Muscle layer of colon (tissue), 2 donors: Measurements from ENCODE around the gene SDHA.
"Not testable (repeated sequence)": the region's sequence is repeated elsewhere in the genome, so short reads cannot be mapped to it uniquely, and the experiment has no call there.

Experiments
- H3K27ac ChIP-seq: one replicate; pipeline ENCODE4 v1.7.0; 2013; ENCODE audit warnings: low read depth, mild to moderate bottlenecking, low read length, moderate library complexity
- H3K27me3 ChIP-seq, 2 donors: one replicate each; pipeline ENCODE4 v1.7.0; 2013; ENCODE audit warnings: low read length in 2 of 2, mild to moderate bottlenecking in 2 of 2; ENCODE audit not compliant: insufficient read depth in 2 of 2, control insufficient read depth in 1 of 2
- H3K36me3 ChIP-seq: one replicate; pipeline ENCODE4 v1.7.0; 2013; ENCODE audit warnings: mild to moderate bottlenecking, low read length; ENCODE audit not compliant: insufficient read depth
- H3K4me1 ChIP-seq: one replicate; pipeline ENCODE4 v1.7.0; 2013; ENCODE audit warnings: mild to moderate bottlenecking, low read length; ENCODE audit not compliant: insufficient read depth
- H3K4me3 ChIP-seq, 2 donors: one replicate each; pipeline ENCODE4 v1.7.0; 2013; ENCODE audit warnings: low read length in 2 of 2, low read depth in 1 of 2, mild to moderate bottlenecking in 1 of 2, moderate library complexity in 1 of 2
- H3K9ac ChIP-seq: one replicate; pipeline ENCODE4 v1.7.0; 2013; ENCODE audit warnings: low read length
- H3K9me3 ChIP-seq: one replicate; pipeline ENCODE4 v1.7.0; 2013; ENCODE audit warnings: mild to moderate bottlenecking, low read length
- donor health status: abdominal sarcoma.
- donor health status: Adenocarcinoma of cecum.

Gene SDHA

GRCh38 chr5:194102-194501 is 24.0 kb upstream of the SDHA start:
- H3K36me3 ChIP-seq, result no peaks in the 10 kb centered on the region
- no peak overlapping the region for H3K27ac ChIP-seq
- H3K27me3 ChIP-seq, result peaks cover 0 to 12% of the 10 kb centered on the region in 2 donors
- H3K4me3 ChIP-seq, result no peak overlapping the region
- peaks cover 9% of the 10 kb centered on the region for H3K4me1 ChIP-seq
- no peaks in the 10 kb centered on the region for H3K9me3 ChIP-seq
- H3K9ac ChIP-seq, result no peak overlapping the region

DNA sequence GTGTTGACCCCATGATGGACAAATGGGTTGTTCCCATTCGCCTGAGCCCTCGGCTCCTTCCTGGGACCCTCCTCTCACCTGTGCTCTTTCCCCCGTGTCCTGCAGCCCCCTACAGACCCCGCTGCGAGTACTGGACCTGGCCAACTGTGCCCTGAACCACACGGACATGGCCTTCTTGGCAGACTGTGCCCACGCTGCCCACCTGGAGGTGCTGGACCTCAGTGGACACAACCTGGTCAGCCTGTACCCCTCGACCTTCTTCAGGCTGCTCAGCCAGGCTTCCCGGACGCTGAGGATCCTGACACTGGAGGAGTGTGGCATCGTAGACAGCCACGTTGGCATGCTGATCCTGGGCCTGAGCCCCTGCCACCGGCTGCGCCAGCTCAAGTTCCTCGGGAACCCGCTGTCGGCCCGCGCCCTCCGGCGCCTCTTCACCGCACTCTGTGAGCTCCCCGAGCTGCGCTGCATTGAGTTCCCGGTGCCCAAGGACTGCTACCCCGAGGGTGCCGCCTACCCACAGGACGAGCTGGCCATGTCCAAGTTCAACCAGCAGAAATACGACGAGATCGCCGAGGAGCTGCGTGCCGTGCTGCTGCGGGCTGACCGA is 23.4 kb upstream of the SDHA start:
- Histone ChIP-seq H3K4me3 (no peak overlapping the region), H3K27ac (no peak overlapping the region), H3K4me1 (peaks cover 9% of the 10 kb centered on the region)

GRCh38 chr5:195401-196160 is 22.5 kb upstream of the SDHA start:
- Histone ChIP-seq H3K9me3 (no peaks in the 10 kb centered on the region), H3K9ac (no peak overlapping the region), H3K36me3 (no peaks in the 10 kb centered on the region), H3K27me3 (peaks cover 0 to 12% of the 10 kb centered on the region in 2 donors), H3K4me3 (no peak overlapping the region), H3K27ac (no peak overlapping the region), H3K4me1 (peaks cover 8% of the 10 kb centered on the region)

More for the DNA sequence above, 23.4 kb upstream of the SDHA start:
- H3K36me3 ChIP-seq, result no peaks in the 10 kb centered on the region
- H3K9me3 ChIP-seq, result no peaks in the 10 kb centered on the region
- H3K27me3 ChIP-seq, result peaks cover 0 to 12% of the 10 kb centered on the region in 2 donors
- no peak overlapping the region for H3K9ac ChIP-seq

DNA sequence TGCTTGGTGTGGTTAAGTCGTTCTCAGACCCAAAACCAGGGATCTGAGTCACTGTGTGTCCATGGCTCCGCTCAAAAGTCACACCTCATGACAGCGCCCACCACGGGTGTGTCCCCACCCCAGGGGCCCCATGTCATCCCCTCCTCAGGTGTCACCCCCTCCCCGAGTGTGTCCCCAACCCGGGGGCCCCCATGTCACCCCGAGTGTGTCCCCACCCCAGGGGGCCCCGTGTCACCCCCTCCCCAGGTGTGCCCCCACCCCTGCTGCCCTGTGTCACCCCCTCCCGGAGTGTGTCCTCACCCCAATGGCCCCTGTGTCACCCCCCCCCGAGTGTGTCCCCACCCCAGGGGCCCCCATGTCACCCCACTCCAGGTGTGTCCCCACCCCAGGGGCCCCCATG is 21.8 kb upstream of the SDHA start:
- no peaks in the 10 kb centered on the region for H3K36me3 ChIP-seq
- no peaks in the 10 kb centered on the region for H3K9me3 ChIP-seq
- no peak overlapping the region for H3K4me3 ChIP-seq
- H3K9ac ChIP-seq, result no peak overlapping the region
- peaks cover 0 to 12% of the 10 kb centered on the region in 2 donors for H3K27me3 ChIP-seq
- no peak overlapping the region for H3K27ac ChIP-seq
- peaks cover 4% of the 10 kb centered on the region for H3K4me1 ChIP-seq

DNA sequence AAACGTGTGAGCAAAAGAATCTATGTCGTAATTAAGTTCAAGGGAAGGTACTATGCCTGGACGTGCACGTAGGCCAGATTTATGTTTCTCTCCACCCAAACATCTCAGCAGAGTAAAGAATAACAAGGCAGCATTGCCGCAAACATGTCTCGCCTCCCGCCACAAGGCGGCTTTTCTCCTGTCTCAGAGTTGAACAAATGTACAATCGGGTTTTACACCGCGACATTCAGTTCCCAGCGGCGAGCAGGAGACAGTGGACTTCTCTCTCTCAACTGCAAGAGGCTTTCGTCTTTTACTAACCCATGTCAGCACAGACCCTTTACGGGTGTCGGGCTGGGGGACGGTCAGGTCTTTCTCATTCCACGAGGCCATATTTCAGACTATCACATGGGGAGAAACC is 21.1 kb upstream of the SDHA start:
- not testable (repeated sequence) for H3K27me3 ChIP-seq, H3K9ac ChIP-seq, H3K27ac ChIP-seq, H3K4me3 ChIP-seq, H3K36me3 ChIP-seq, H3K9me3 ChIP-seq, H3K4me1 ChIP-seq

DNA sequence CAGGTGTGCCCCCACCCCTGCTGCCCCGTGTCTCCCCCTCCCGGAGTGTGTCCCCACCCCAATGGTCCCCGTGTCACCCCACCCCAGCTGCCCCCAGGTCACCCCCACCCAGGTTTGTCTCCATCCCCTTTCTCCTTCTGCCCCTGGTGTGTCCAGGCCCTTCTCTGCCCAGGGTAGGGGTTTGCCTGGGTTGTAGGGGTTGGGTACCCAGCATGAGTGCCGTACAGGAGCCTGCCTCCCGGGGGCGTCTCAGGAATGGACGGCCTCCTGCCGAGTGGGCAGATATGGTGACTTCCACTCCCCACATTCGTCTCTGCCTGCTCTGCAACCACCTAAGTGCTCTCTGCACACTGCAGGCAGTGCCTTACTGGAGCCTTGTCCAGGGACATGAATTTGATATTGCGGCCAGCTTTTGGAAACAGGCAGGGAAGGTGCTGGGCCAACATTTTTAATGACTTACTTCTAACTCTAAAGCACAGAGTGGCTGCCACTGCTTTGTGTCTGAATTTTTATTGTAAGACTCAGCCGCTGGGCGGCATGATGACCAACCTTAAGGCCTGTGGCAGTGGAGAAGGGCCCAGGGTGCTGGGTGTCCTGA is 20.1 kb upstream of the SDHA start:
- Histone ChIP-seq H3K27ac (no peak overlapping the region), H3K27me3 (no peaks in the 10 kb centered on the region), H3K9me3 (no peaks in the 10 kb centered on the region), H3K4me3 (no peak overlapping the region), H3K36me3 (peaks cover under 1% of the 10 kb centered on the region), H3K4me1 (no peaks in the 10 kb centered on the region), H3K9ac (no peak overlapping the region)

- H3K4me1 ChIP-seq, result no peaks in the 10 kb centered on the region
- no peaks in the 10 kb centered on the region for H3K9me3 ChIP-seq
- peaks cover 6% of the 10 kb centered on the region for H3K36me3 ChIP-seq
- no peak overlapping the region for H3K4me3 ChIP-seq
- H3K27me3 ChIP-seq, result no peaks in the 10 kb centered on the region
- H3K27ac ChIP-seq, result no peak overlapping the region
- no peak overlapping the region for H3K9ac ChIP-seq
Observed at GRCh38 chr5:198516-199196, 19.5 kb upstream of the SDHA start.

DNA sequence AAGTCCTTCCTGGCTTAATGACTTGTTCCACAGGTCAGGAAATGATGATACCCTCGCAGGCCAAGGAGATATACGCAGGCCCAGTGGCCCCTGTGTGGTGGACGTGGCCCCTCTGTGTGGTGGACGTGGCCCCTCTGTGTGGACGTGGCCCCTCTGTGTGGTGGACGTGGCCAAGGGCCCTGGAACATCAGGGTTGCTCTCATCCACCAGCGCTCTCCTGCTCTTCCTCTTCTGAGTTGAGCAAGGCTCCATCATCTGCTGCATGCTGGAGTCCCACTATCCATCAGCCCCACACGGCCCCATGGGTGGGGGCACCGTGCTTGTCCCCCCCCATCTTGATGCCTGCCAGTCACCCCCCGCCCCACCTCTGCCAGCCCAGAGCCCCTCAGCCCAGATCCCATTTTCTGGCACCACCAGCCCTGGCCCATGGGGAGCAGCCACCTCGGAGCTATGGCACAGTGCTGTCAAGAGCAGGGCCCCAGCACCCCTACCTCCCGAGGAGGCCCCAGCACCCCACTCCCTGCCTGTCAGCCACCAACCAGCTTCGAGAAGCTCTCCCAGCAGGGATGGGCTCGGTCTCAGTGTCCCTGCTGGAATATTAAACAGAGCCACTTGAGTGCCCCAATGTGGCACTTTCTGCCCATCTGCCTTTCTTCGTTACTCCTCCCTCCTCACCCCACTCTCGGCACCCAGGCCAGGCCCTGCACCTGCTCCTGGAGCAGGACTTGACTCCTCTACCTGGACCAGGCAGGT is 18.7 kb upstream of the SDHA start:
- Histone ChIP-seq H3K27me3 (no peaks in the 10 kb centered on the region), H3K9ac (no peak overlapping the region), H3K4me1 (no peaks in the 10 kb centered on the region), H3K27ac (no peak overlapping the region), H3K9me3 (no peaks in the 10 kb centered on the region), H3K4me3 (no peak overlapping the region), H3K36me3 (peaks cover 12% of the 10 kb centered on the region)

DNA sequence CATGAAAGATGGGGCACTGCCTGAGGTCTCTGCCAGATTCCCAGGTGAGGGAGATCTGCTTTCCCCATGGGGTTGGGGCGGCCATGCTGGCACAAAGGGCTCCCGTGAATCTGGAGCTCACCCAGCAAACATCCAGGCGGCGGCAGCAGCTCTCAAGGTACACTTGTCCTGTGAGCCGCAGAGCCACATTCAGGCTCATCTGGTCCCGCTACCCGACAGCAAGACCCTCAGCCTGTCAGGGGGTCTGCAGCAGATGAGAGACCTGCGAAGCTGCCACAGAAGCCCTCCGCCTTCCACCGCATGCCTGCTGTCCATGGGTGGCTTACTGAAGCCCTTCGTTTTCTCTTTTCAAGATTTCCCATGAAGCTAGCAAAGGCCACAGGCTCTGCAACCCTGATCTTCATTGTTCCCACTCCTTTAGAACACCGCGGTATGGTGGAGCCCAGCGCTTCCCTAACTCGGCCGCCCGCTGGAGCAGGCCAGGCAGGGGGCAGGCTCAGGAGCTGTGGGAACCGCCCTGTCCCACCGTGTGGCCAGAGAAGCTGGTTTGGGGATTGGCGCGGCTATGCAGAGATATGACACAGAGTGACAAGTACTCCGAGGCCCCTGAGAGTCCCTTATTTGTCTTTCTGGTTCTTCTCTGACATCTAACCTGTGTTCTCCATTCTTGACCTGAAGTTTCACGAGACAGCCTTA is 18.0 kb upstream of the SDHA start:
- Histone ChIP-seq H3K9me3 (no peaks in the 10 kb centered on the region), H3K27ac (no peak overlapping the region), H3K36me3 (peaks cover 18% of the 10 kb centered on the region), H3K4me3 (no peak overlapping the region), H3K27me3 (no peaks in the 10 kb centered on the region), H3K4me1 (no peaks in the 10 kb centered on the region), H3K9ac (no peak overlapping the region)

GRCh38 chr5:200985-201384 is 17.1 kb upstream of the SDHA start:
- Histone ChIP-seq H3K9me3 (no peaks in the 10 kb centered on the region), H3K4me3 (no peak overlapping the region), H3K36me3 (peaks cover 27% of the 10 kb centered on the region), H3K27me3 (no peaks in the 10 kb centered on the region), H3K9ac (no peak overlapping the region), H3K27ac (no peak overlapping the region), H3K4me1 (no peaks in the 10 kb centered on the region)
